Peyer's patch (tissue), 4 donors: Measurements from ENCODE around the gene VPS52. TPM values are rescaled to one million over a fixed set of nuclear protein-coding genes. Genes with fewer than 3 reads are reported as not detected.

Source experiments
- DNase-seq, 3 donors: peaks; one replicate each; pipeline ENCODE4 v3.0.0-alpha.2; 2017 to 2019
- H3K27ac ChIP-seq, 4 donors: fragments of 200-600 bp; sonication (generic); one replicate each; pipeline ENCODE4 v1.5.1; 2016 to 2019
- H3K27me3 ChIP-seq, 2 donors: fragments of 200-600 bp; sonication (generic); one replicate each; pipeline ENCODE4 v1.5.1; 2019
- H3K36me3 ChIP-seq, 3 donors: fragments of 200-600 bp; sonication (generic); one replicate each; pipeline ENCODE4 v1.5.1; 2016 to 2019
- H3K4me1 ChIP-seq, 4 donors: fragments of 200-600 bp; sonication (generic); one replicate each; pipeline ENCODE4 v1.5.1; 2016 to 2019
- H3K4me3 ChIP-seq, 4 donors: fragments of 200-600 bp; sonication (generic); 1 replicate in 3 of 4; 2 replicates in 1 of 4; pipeline ENCODE4 v1.5.1; 2016 to 2019; ENCODE audit warnings: mild to moderate bottlenecking in 1 of 4
- H3K9me3 ChIP-seq, 4 donors: fragments of 200-600 bp; sonication (generic); one replicate each; pipeline ENCODE4 v1.5.1; 2016 to 2019; ENCODE audit warnings: mild to moderate bottlenecking in 1 of 4
- POLR2A ChIP-seq, 2 donors: fragments of 450-650 bp; IDR thresholded peaks; one replicate each; pipeline ENCODE4 v1.5.1; 2017; ENCODE audit warnings: antibody characterized with exemption in 2 of 2, mild to moderate bottlenecking in 2 of 2, moderate library complexity in 2 of 2
- total RNA-seq, 4 donors: library from RNA; depleted of rRNA; stranded (reverse); fragments of >200 nt; gene quantifications; one replicate each; pipeline ENCODE4 v1.1.0, GENCODE V29; 2016
- TF ChIP-seq, protein P1 (sequence below), 6 experiments: fragments of 450-650 bp in 4 of 6; fragments of 200-600 bp in 2 of 6; sonication (generic) in 1 of 6; IDR thresholded peaks; one replicate each; pipeline ENCODE4 v1.5.1; 2017 to 2019; ENCODE audit warnings: antibody characterized with exemption in 6 of 6, mild to moderate bottlenecking in 3 of 6, moderate library complexity in 1 of 6

The VPS52 gene
- total RNA-seq, 4 donors from 2014 or later: 56.7 to 132 (median 95.8) TPM

DNA sequence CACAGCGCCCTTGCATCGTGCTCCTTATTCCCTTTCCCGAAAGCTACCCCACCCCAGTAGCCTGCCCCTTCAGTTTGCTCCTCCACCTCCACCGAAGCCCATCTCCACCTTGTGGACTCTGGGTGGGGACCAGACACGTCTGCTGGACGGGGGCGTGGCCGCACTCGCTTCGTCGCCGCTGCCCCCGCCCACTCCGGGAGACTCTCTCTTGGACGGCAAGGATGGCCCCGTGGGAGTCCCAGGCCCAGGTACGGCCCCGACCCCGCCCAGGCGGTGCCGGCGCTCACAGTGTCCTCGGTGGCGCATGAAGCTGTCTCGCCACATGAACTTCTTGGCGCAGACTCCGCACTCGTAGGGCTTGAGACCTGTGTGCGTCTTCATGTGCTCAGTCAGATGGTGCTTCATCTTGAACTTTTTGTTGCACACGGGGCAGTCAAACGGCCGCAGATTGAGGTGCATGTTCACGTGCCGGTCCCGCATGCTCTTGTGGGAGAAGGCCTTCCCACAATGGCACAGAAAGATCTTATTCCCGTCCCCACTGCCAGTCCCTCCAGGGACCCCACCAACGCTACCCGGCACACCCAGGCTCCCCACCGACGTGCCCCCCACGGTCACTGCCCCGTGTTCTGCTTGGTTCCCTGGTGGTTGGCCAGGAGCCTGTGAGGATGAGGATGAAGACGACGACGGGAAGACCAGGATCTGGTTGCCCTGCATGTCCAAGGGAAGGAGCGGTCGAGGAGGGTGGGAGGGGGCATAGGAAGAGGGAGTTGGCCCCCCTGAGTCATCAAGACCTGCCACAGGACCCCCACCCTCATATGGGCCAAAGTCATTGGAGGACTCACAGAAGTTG is 43.5 kb upstream of the VPS52 start:
- TF ChIP-seq POLR2A (IDR thresholded peaks at IDR 0.05): peak; percentile 17 to 40
- TF ChIP-seq, protein P1, sequence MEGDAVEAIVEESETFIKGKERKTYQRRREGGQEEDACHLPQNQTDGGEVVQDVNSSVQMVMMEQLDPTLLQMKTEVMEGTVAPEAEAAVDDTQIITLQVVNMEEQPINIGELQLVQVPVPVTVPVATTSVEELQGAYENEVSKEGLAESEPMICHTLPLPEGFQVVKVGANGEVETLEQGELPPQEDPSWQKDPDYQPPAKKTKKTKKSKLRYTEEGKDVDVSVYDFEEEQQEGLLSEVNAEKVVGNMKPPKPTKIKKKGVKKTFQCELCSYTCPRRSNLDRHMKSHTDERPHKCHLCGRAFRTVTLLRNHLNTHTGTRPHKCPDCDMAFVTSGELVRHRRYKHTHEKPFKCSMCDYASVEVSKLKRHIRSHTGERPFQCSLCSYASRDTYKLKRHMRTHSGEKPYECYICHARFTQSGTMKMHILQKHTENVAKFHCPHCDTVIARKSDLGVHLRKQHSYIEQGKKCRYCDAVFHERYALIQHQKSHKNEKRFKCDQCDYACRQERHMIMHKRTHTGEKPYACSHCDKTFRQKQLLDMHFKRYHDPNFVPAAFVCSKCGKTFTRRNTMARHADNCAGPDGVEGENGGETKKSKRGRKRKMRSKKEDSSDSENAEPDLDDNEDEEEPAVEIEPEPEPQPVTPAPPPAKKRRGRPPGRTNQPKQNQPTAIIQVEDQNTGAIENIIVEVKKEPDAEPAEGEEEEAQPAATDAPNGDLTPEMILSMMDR (IDR thresholded peaks at IDR 0.05): no peak
- H3K27me3 ChIP-seq: no peaks in the 10 kb centered on the region
- no peaks in the 10 kb centered on the region for H3K9me3 ChIP-seq
- peak; percentile 54 to 89 (median 87) for DNase-seq
- peaks cover 0 to 28% (median 0%) of the 10 kb centered on the region in 3 donors for H3K36me3 ChIP-seq
- H3K4me3 ChIP-seq: peak overlapping the region; percentile 67 to 90 (median 80)
- H3K27ac ChIP-seq: peak overlapping the region; percentile 92 to 99 (median 96)
- peaks cover 4 to 65% (median 23%) of the 10 kb centered on the region in 4 donors for H3K4me1 ChIP-seq

DNA sequence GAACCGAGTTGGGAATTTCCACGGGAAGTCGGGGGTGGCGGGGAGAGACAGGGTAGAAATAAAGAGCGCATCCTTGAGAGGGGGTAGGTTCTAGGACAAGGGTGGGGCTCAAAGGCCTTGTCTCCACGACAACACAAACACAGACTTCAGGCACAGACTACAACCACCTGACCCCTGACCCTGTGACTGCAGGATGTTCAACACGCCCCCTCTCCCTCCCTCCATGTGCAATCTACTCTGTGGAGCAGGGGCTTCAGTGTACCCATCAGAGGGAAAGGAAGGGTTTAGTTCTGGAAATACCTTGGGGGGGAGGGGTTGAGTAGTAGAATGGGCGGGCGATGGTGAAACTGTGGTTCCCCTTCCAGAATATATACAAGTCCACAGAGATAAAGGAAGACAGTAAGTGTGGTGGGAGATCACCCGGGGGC is 42.9 kb upstream of the VPS52 start:
- H3K4me1 ChIP-seq: peaks cover 4 to 59% (median 23%) of the 10 kb centered on the region in 4 donors
- no peaks in the 10 kb centered on the region for H3K9me3 ChIP-seq
- peaks cover 0 to 28% (median 0%) of the 10 kb centered on the region in 3 donors for H3K36me3 ChIP-seq
- H3K27me3 ChIP-seq: no peaks in the 10 kb centered on the region
- no peak for TF ChIP-seq POLR2A (IDR thresholded peaks at IDR 0.05)
- TF ChIP-seq, protein P1 (IDR thresholded peaks at IDR 0.05): no peak
- DNase-seq: peak; percentile 69 to 86 (median 78)
- H3K4me3 ChIP-seq: peak overlapping the region; percentile 67 to 90 (median 80)
- H3K27ac ChIP-seq: peak overlapping the region; percentile 92 to 99 (median 96)

DNA sequence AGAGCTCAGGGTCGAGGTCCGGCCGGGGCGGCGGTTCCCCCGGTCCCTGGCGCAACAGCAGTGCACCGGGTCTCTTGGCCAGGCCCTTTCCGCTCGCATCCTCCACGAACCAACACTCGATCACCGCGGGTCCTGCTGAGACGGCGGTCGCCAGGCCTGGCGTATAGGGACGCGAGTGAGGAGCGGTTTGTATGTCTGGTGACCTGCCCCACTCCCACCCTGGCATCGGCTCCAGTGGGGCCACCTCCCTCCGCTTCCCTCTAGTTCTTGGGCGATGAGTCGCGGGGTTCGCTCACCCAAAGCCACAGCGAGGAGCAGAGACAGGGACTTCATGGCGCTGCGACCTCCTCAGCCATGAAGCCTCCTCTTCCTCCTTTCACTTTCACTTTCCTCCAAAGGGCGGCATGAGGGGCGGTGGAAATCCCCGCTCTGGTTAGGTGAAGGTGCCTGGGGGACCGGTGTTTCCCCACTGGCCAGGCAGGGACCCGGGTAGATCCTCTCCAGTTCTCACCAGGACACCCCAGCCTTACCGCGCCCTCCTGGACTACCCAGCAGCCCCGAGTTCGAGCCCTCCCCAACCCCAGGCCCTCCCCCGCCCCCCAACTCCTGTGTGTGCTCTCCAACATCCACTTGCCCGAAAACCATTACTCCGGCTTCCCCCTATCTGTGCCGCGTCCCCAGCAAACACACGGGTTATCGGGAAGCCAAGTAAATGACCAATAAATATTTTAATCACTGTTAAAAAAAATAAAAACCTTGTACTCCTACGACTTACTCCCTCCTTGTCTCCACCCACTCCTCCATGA is 42.2 kb upstream of the VPS52 start, which contains the start of gene TAPBP:
TAPBP (minus strand) TSS at position 370 of the 806 bp plus-strand sequence; CDS start at position 333, 37 bp downstream.
- H3K4me1 ChIP-seq: peaks cover 4 to 53% (median 23%) of the 10 kb centered on the region in 4 donors
- DNase-seq: peak; percentile 80 to 89 (median 82)
- H3K27me3 ChIP-seq: no peaks in the 10 kb centered on the region
- peak; percentile 32 to 60 for TF ChIP-seq POLR2A (IDR thresholded peaks at IDR 0.05)
- TF ChIP-seq, protein P1 (IDR thresholded peaks at IDR 0.05): no peak
- H3K36me3 ChIP-seq: peaks cover 0 to 22% (median 0%) of the 10 kb centered on the region in 3 donors
- peak within 1 kb of the TSS; percentile 67 to 90 (median 80) for H3K4me3 ChIP-seq
- no peaks in the 10 kb centered on the region for H3K9me3 ChIP-seq
- H3K27ac ChIP-seq: peak within 1 kb of the TSS; percentile 92 to 99 (median 96)

DNA sequence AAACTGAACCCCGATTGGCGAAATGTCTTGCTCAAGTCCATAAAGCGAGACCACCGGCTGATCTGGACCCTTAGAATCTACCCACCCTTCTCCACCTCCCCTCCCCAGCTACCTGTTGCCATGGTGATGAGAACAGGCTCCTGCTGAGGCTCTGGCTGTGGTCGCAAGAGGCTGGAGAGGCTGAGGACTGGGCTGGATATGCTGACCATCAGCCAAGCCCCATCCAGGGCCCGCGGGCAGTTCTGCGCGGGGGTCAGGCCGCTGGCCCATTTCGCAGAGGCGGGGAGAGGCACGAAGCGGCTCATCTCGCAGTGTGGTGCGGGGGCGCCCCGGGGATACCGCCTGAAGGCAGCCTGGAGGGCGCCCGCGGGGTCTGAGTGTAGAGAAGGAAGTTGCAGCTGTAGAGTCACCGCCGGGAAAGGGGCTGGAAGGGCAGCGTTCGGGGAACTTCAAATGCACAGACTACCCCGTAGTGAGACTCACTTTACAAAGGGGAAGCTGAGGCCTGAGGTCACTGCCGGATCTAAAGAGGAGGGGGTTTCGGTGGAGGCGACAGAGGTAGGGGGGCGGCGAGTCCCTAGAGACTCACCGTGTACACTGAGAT is 41.5 kb upstream of the VPS52 start:
- Histone ChIP-seq H3K4me1 (peaks cover 4 to 46% (median 25%) of the 10 kb centered on the region in 4 donors), H3K27ac (peak overlapping the region; percentile 92 to 99 (median 96)), H3K4me3 (peak overlapping the region; percentile 67 to 90 (median 80)), H3K36me3 (peaks cover 0 to 18% (median 0%) of the 10 kb centered on the region in 3 donors), H3K9me3 (no peaks in the 10 kb centered on the region), H3K27me3 (no peaks in the 10 kb centered on the region)
- DNase-seq: peak; percentile 68 to 78 (median 74)
- TF ChIP-seq POLR2A (IDR thresholded peaks at IDR 0.05): no peak
- TF ChIP-seq, protein P1 (IDR thresholded peaks at IDR 0.05): no peak
